Stimulated activated CD4-positive, alpha-beta T cell treated with anti-CD3 and anti-CD28 coated beads, Interleukin-12 subunit alpha, Interleukin-12 subunit beta, amount 100 ng/mL, for 24 hours (primary cell): ENCODE measurements around the gene CC2D1B.

Source experiments
- DNase-seq, 2 experiments: peaks; one replicate each; pipeline ENCODE4 v3.0.0-alpha.2; 2020; ENCODE audit warnings: low read depth in 2 of 2

The CC2D1B gene

GRCh38 chr1:52359676-52360594, 6.1 kb downstream of the CC2D1B start:
- DNase-seq, result no peak

- no peak for DNase-seq
Observed at GRCh38 chr1:52358851-52359497, 7.0 kb downstream of the CC2D1B start.

- no peak for DNase-seq
Observed at GRCh38 chr1:52357397-52357796, 8.6 kb downstream of the CC2D1B start.

DNA sequence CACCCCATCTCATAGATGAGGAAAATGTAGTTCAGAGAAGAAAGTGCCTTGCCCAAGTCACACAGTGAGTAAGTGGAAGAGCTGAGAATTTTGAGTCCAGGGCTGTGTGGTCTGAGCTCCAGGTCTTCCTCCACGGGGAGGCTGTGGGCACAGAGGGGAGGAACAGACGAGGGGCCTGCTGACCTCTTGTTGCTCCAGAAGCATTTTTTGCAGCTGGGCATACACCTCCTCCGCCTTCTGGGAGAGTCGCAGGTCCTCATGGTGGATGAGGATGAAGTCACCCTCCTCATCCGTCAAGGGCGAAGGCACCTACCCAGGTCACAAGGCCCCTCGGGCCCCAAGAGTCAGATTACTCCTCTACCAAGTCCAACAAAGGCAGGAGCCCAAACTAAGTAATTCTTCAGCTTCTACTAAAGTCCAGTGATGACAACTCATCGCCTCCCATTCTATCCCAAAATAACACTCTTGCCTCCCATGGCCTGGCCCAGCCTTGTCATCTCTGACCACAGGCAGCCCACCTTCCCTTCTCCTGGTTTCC, 9.1 kb downstream of the CC2D1B start:
- no peak for DNase-seq

- no peak for DNase-seq
Observed at GRCh38 chr1:52355847-52356505, 10.0 kb downstream of the CC2D1B start.

DNA sequence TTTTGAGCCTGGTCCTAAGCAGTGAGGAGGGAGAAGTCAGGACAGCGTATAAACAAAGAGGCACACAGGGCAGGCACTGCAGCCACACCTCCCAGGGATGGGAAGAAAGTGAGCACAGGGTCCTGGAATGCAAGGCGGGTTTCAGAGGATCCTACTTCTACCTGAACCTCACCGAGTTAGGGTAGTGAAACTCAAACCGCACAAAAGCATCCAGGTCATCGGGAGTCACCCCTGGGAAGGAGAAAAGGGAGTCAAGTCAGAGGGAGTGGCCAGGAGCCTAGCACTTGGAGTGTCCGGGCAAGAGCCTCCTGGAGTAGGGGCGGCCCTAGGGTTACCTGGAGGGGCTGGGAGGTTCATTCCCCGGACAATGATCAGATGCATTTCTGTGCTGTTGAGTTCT, 10.6 kb downstream of the CC2D1B start:
- no peak for DNase-seq

GRCh38 chr1:52352690-52353089, 13.3 kb downstream of the CC2D1B start:
- DNase-seq, result no peak

- no peak for DNase-seq
Observed at GRCh38 chr1:52348704-52349300, 17.2 kb downstream of the CC2D1B start.

DNA sequence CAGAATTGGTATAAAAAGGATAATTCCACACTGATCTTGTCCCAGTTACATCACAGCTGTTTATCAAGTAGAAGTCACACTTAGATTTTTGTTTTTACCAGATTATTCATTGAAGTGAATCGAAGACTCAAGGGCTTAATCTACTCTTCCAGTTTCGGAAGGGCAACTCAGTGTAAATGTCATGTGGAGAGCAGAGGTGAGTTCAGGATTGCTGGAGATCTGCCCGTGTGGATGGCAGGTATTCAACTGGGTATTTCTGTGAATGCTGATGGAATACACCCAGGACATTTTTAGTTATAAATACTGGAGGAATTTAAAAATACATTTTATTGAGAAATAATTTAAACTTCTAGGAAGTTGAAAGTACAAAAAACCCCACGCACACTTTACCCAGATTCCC, 19.4 kb downstream of the CC2D1B start:
- no peak for DNase-seq

DNA sequence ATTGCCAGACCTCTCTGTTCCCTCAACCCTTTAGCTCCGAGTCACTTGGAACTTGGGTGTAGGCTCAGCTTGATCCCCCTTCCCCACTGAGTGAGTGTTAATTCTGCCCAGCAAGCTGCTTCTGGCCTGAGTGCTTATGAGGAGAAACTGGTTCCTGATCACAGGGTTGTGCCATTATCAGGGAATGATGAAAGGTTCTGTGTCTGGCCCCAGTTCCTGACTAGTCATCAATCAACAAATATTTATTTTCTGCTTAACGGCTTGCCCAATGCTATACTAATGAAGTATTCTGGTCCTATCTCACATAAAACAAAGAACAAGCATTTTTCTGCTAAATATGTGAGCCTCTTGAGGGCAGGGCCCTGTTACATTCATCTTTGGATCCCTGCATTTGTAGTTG, 20.8 kb downstream of the CC2D1B start:
- no peak for DNase-seq

DNA sequence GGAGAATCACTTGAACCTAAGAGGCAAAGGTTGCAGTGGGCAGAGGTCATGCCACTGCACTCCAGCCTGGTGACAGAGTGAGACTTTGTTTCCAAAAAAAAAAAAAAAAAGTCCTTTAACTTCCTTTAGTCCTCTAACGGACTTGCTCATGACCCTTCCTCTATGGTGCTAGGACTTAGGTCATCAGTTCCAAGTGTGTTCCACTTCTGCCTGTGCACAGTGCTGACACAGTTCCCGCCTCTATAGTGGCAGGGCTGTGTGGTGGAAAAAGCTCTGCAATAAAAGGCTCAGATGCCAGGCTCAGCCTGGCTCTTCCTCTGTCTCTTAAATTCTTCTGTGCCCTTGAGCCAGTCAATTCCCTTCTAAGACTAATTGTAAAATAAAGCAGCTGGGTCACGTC, 22.0 kb downstream of the CC2D1B start:
- no peak for DNase-seq

GRCh38 chr1:52341655-52342260, 24.2 kb downstream of the CC2D1B start:
- no peak for DNase-seq

- no peak for DNase-seq
Observed at GRCh38 chr1:52337439-52337838, 28.6 kb downstream of the CC2D1B start.

- DNase-seq, result no peak
Observed at GRCh38 chr1:52334906-52335528, 31.0 kb downstream of the CC2D1B start.

GRCh38 chr1:52332411-52332810, 33.6 kb downstream of the CC2D1B start:
- DNase-seq, result no peak

DNA sequence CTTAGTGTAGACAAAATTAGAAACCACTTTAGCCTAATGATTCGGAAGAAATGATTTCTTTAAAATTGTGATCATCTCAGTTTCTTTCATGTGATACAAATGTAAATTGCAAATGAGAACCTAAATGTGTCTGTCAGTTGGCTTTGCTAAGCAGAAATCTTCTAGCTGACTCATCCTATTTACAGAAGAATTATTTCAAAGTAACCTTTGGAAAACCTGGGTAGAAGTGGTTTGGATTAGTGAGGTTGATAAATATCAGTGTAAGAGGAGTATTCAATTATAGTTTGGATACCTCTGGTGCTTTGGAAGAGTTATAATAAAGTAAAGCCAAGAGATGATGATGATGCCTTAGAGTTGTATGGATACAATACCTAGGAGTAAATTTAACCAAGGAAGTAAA, 37.4 kb downstream of the CC2D1B start:
- DNase-seq, result no peak

- no peak for DNase-seq
Observed at GRCh38 chr1:52325786-52326185, 40.2 kb downstream of the CC2D1B start.

- DNase-seq, result no peak
Observed at GRCh38 chr1:52323731-52324130, 42.3 kb downstream of the CC2D1B start.

DNA sequence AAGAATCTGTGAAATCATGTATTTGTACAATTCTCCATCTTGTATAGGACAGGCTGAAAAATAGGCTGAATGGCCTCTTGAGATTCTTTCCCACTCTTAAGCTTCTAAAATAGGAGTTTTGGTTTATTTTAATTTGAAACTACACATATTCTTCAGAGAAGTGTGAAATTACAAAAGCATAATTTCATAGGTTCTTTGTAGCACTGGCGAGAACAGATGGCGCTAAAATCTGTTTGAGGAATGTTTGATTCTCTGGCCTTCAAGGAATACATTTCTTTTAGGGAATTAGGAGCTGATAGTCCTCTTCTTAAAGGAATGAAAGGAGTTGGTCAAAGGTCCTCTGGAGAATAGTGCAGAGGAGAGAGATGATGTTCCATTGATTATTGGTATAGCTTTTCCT, 44.9 kb downstream of the CC2D1B start:
- DNase-seq, result no peak

GRCh38 chr1:52306227-52307006, 59.6 kb downstream of the CC2D1B start:
- DNase-seq, result no peak
